Chondrocyte (in vitro differentiated cells): ENCODE data around the gene DSE. TPM values are rescaled to one million over a fixed set of nuclear protein-coding genes. Genes with fewer than 3 reads are reported as not detected.

Experiments
- DNase-seq: peaks from one replicate; pipeline ENCODE4 v3.0.0; 2021; ENCODE audit warnings: mixed read lengths, low spot score
- H3K27ac Mint-ChIP-seq: one replicate; pipeline ENCODE4 v1.8.0; 2021; ENCODE audit warnings: mild to moderate bottlenecking, moderate library complexity, mixed read lengths; ENCODE audit not compliant: unreplicated experiment
- H3K27me3 Mint-ChIP-seq: 2 replicates; pipeline ENCODE4 v1.8.0; 2021; ENCODE audit warnings: low read depth, mixed read lengths
- H3K36me3 Mint-ChIP-seq: 2 replicates; pipeline ENCODE4 v1.8.0; 2021; ENCODE audit warnings: low read depth, mixed read lengths
- H3K4me1 Mint-ChIP-seq: 2 replicates; pipeline ENCODE4 v1.8.0; 2021; ENCODE audit warnings: low read depth, mild to moderate bottlenecking, mixed read lengths
- H3K4me3 Mint-ChIP-seq: one replicate; pipeline ENCODE4 v1.8.0; 2021; ENCODE audit warnings: mild to moderate bottlenecking, moderate library complexity, mixed read lengths; ENCODE audit not compliant: unreplicated experiment
- H3K9me3 Mint-ChIP-seq: 2 replicates; pipeline ENCODE4 v1.8.0; 2021; ENCODE audit warnings: low read depth, mixed read lengths
- total RNA-seq: library from RNA; stranded (reverse); gene quantifications from 3 replicates; pipeline ENCODE4 v1.2.1, GENCODE V29; 2021
- TF ChIP-seq, protein P1 (sequence below): fragments of 200-600 bp; sonication (generic); IDR thresholded peaks from 2 replicates; pipeline ENCODE4 v1.5.0; 2021; ENCODE audit warnings: antibody characterized with exemption, mild to moderate bottlenecking, moderate library complexity

DSE gene
- total RNA-seq, 1 donor from 2014 or later, result 78.0 TPM

DNA sequence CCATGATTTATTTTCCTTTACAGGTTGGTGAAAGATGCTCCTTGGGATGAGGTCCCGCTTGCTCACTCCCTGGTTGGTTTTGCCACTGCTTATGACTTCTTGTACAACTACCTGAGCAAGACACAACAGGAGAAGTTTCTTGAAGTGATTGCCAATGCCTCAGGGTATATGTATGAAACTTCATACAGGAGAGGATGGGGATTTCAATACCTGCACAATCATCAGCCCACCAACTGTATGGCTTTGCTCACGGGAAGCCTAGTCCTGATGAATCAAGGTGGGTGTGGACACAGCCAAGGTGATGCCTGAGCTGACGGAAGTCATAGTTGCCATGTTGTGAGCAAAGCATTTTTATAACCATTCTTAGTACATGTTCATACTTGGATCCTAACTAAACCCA is 55.8 kb downstream of the DSE start:
- Mint-ChIP-seq H3K27me3 (no peaks in the 10 kb centered on the region), H3K36me3 (peaks cover 29% of the 10 kb centered on the region), H3K4me1 (peaks cover 13% of the 10 kb centered on the region), H3K27ac (no peak overlapping the region), H3K9me3 (no peaks in the 10 kb centered on the region), H3K4me3 (no peak overlapping the region)
- TF ChIP-seq, protein P1, sequence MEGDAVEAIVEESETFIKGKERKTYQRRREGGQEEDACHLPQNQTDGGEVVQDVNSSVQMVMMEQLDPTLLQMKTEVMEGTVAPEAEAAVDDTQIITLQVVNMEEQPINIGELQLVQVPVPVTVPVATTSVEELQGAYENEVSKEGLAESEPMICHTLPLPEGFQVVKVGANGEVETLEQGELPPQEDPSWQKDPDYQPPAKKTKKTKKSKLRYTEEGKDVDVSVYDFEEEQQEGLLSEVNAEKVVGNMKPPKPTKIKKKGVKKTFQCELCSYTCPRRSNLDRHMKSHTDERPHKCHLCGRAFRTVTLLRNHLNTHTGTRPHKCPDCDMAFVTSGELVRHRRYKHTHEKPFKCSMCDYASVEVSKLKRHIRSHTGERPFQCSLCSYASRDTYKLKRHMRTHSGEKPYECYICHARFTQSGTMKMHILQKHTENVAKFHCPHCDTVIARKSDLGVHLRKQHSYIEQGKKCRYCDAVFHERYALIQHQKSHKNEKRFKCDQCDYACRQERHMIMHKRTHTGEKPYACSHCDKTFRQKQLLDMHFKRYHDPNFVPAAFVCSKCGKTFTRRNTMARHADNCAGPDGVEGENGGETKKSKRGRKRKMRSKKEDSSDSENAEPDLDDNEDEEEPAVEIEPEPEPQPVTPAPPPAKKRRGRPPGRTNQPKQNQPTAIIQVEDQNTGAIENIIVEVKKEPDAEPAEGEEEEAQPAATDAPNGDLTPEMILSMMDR, result no peak
- DNase-seq, result no peak

DNA sequence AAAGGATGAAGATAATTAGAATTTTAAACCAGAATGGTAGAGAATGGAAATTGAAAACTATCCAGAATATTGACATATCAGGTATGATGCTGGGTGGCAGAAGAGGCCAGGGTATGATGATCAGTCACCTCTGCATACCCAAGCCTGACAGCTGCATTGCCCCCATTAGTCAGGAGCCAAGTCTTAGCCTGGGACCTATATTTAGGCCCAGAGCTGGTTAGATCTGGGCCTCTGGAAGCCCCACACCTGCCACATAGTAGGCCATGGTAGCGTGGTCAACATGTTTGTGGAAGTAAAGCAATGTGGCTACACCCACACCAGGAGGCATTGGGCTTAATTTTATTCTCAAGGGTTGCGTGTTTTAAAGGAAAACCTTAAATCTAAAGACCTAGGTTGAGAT is 58.4 kb downstream of the DSE start:
- H3K9me3 Mint-ChIP-seq, result no peaks in the 10 kb centered on the region
- no peak overlapping the region for H3K27ac Mint-ChIP-seq
- H3K4me3 Mint-ChIP-seq, result no peak overlapping the region
- DNase-seq, result no peak
- peaks cover 38% of the 10 kb centered on the region for H3K36me3 Mint-ChIP-seq
- no peaks in the 10 kb centered on the region for H3K27me3 Mint-ChIP-seq
- TF ChIP-seq, protein P1, result no peak
- H3K4me1 Mint-ChIP-seq, result no peaks in the 10 kb centered on the region

DNA sequence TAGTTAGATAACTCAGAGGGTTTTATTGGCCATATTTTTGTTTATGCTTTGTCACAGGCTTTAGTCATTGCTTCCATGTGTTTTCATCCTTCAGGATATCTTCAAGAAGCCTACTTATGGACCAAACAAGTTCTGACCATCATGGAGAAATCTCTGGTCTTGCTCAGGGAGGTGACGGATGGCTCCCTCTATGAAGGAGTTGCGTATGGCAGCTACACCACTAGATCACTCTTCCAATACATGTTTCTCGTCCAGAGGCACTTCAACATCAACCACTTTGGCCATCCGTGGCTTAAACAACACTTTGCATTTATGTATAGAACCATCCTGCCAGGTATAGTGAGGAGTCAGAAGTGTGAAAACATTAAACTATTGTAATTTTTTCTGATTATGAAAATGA is 60.1 kb downstream of the DSE start:
- Mint-ChIP-seq H3K36me3 (peaks cover 42% of the 10 kb centered on the region), H3K4me1 (no peaks in the 10 kb centered on the region), H3K9me3 (no peaks in the 10 kb centered on the region), H3K4me3 (no peak overlapping the region), H3K27ac (no peak overlapping the region), H3K27me3 (no peaks in the 10 kb centered on the region)
- no peak for DNase-seq
- TF ChIP-seq, protein P1, result no peak

DNA sequence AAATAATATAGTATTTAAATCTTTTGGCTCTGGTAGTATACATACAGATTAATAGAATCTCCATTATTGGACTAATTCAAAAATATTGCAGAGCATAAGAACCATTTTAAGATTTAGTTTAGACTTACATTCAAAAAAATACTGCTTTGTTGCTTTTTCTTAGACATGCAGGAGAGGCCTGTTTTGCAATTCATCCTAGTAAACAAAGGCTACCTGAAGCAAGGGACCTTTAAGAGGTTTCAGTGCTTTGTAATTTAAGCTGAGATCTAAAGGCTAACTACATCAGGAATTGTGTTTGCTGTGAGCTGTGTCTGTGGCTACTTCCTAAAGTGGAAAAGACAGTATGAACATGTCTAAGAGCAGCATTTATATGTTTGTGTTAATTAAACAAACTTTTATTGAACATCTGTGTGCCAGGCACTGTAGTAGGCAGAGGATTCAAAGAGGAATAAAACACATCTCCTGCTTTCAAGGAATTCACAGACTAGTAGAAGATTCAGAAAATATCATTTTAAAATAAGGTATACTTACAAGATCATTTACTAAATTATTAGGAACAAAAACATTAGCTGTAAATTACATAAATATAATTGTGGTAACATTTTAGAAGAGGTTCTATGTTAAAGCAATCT is 61.3 kb downstream of the DSE start:
- no peaks in the 10 kb centered on the region for H3K9me3 Mint-ChIP-seq
- H3K36me3 Mint-ChIP-seq, result peaks cover 44% of the 10 kb centered on the region
- H3K27ac Mint-ChIP-seq, result no peak overlapping the region
- H3K27me3 Mint-ChIP-seq, result no peaks in the 10 kb centered on the region
- no peak for DNase-seq
- H3K4me3 Mint-ChIP-seq, result no peak overlapping the region
- TF ChIP-seq, protein P1, result no peak
- H3K4me1 Mint-ChIP-seq, result no peaks in the 10 kb centered on the region

DNA sequence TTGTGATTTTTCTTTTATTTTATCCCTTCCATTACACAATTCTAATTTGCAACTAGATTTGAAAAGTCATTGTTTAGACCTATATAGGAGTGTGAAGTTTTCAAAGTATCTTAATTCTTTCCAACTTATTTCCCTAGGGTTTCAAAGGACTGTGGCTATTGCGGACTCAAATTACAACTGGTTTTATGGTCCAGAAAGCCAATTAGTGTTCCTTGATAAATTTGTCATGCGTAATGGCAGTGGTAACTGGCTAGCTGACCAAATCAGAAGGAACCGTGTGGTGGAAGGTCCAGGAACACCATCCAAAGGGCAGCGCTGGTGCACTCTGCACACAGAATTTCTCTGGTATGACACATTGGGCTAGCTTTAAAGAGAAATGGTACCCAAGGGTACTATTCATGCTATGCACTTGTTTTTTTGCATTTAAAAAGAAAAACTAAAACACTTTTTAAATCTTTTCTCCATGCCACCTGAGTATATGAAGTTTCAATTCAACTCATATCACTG is 62.5 kb downstream of the DSE start:
- Mint-ChIP-seq H3K4me3 (no peak overlapping the region), H3K27me3 (no peaks in the 10 kb centered on the region), H3K36me3 (peaks cover 41% of the 10 kb centered on the region), H3K4me1 (peaks cover 7% of the 10 kb centered on the region), H3K27ac (no peak overlapping the region), H3K9me3 (no peaks in the 10 kb centered on the region)
- DNase-seq, result no peak
- TF ChIP-seq, protein P1, result no peak
